Effector memory CD4-positive, alpha-beta T cell (primary cell): ENCODE measurements around the gene RELCH.

Experiments
- DNase-seq, 3 donors: peaks; one replicate each; pipeline ENCODE4 v3.0.0-alpha.2; 2020
- H3K27ac ChIP-seq: 2 replicates; pipeline ENCODE4 v1.7.0; 2013; ENCODE audit warnings: mild to moderate bottlenecking, low read length, moderate library complexity; ENCODE audit not compliant: insufficient read depth, poor library complexity, severe bottlenecking
- H3K27me3 ChIP-seq: replicated peaks from 2 replicates; pipeline ENCODE4 v1.7.0; 2013; ENCODE audit warnings: mild to moderate bottlenecking, low read length; ENCODE audit not compliant: insufficient read depth, control insufficient read depth, poor library complexity, severe bottlenecking
- H3K36me3 ChIP-seq: 2 replicates; pipeline ENCODE4 v1.7.0; 2013; ENCODE audit warnings: mild to moderate bottlenecking, low read length, moderate library complexity; ENCODE audit not compliant: control insufficient read depth, insufficient read depth
- H3K4me1 ChIP-seq: 2 replicates; pipeline ENCODE4 v1.7.0; 2013; ENCODE audit warnings: low read length, mild to moderate bottlenecking; ENCODE audit not compliant: control insufficient read depth, insufficient read depth, poor library complexity, severe bottlenecking
- H3K4me3 ChIP-seq: 2 replicates; pipeline ENCODE4 v1.7.0; 2013; ENCODE audit warnings: low read length, low read depth, mild to moderate bottlenecking; ENCODE audit not compliant: insufficient read depth, poor library complexity, severe bottlenecking
- H3K9me3 ChIP-seq: 2 replicates; pipeline ENCODE4 v1.7.0; 2013; ENCODE audit warnings: mild to moderate bottlenecking, low read length, moderate library complexity; ENCODE audit not compliant: control insufficient read depth
- total RNA-seq, 3 donors: gene quantifications; one replicate each; lab custom pipeline; 2026; lab: John Stamatoyannopoulos, UW

RELCH gene, protein sequence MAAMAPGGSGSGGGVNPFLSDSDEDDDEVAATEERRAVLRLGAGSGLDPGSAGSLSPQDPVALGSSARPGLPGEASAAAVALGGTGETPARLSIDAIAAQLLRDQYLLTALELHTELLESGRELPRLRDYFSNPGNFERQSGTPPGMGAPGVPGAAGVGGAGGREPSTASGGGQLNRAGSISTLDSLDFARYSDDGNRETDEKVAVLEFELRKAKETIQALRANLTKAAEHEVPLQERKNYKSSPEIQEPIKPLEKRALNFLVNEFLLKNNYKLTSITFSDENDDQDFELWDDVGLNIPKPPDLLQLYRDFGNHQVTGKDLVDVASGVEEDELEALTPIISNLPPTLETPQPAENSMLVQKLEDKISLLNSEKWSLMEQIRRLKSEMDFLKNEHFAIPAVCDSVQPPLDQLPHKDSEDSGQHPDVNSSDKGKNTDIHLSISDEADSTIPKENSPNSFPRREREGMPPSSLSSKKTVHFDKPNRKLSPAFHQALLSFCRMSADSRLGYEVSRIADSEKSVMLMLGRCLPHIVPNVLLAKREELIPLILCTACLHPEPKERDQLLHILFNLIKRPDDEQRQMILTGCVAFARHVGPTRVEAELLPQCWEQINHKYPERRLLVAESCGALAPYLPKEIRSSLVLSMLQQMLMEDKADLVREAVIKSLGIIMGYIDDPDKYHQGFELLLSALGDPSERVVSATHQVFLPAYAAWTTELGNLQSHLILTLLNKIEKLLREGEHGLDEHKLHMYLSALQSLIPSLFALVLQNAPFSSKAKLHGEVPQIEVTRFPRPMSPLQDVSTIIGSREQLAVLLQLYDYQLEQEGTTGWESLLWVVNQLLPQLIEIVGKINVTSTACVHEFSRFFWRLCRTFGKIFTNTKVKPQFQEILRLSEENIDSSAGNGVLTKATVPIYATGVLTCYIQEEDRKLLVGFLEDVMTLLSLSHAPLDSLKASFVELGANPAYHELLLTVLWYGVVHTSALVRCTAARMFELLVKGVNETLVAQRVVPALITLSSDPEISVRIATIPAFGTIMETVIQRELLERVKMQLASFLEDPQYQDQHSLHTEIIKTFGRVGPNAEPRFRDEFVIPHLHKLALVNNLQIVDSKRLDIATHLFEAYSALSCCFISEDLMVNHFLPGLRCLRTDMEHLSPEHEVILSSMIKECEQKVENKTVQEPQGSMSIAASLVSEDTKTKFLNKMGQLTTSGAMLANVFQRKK
- total RNA-seq: 91.6 to 101 (median 97.9) reads per million in 3 donors

GRCh38 chr18:62186774-62187542 lies at the start of gene RELCH, which contains the start of gene PIGN:
Gene RELCH (plus strand): TSS chr18:62187255. CDS start chr18:62187506, 251 bp downstream.
Gene PIGN (minus strand): TSS chr18:62187056. CDS start chr18:62161353, 25,703 bp downstream.
- no peaks in the 10 kb centered on the region for H3K9me3 ChIP-seq
- DNase-seq: peak; percentile 93 to 95 (median 94)
- H3K27ac ChIP-seq: peak within 1 kb of the TSS; percentile 73
- peak within 1 kb of the TSS; percentile 98 for H3K4me3 ChIP-seq
- H3K4me1 ChIP-seq: peaks cover 36% of the 10 kb centered on the region
- no peaks in the 10 kb centered on the region for H3K36me3 ChIP-seq
- H3K27me3 ChIP-seq: no peaks in the 10 kb centered on the region

DNA sequence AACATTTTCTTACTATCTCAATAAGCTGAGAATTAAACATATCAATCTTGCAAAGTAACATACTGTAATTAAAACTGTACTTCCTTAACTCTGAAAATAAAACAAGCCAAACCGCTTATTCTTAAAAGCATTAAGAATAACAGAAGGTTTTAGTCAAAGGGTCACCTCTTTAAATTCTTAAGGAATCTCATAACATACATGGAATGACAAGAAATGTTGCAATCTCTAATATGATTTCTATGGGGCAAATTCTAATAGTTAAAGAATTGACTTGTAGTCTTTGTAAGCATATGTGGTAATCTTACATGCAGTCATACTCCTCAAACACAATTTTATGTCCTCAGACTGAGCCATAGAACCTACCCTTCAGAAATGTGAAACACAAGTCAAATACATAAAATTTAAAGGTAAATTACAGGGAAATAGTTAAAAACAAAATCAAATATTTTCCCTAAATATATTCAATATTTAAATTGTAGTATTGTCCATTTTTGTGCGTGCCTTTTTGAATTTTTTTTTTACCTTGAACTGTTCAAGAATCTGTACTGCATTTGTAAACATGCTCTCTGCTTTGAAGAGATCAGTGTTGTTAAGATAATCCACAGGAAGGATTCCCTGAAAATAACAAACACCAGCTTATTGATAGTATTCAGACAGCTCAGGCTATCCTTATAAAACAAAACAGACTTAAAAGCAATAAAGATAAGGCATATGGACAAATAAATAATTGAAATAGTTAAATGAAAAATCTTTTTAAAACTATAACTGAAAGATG lies 48.4 kb upstream of the RELCH start:
- DNase-seq: no peak
- H3K9me3 ChIP-seq: no peaks in the 10 kb centered on the region
- H3K27me3 ChIP-seq: no peaks in the 10 kb centered on the region
- no peaks in the 10 kb centered on the region for H3K4me1 ChIP-seq
- peaks cover 11% of the 10 kb centered on the region for H3K36me3 ChIP-seq
- H3K4me3 ChIP-seq: no peak overlapping the region
- no peak overlapping the region for H3K27ac ChIP-seq

DNA sequence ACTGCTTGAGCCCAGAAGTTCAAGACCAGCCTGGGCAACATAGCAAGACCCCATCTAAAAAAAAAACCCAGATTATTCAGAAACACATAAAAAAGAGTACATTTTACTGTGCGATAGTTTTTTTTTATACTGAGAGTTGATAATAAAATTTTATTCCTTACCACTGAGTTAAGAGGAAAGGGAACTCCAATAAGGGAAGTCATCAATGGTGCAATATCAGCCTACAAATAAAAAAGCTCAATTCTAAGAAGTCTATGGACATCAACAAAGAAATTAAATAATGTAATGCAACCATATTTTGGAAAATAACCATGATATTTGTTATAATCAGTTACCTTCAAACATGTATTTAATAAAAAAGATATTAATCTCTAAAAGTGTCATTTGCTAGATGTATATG lies 46.8 kb upstream of the RELCH start:
- Histone ChIP-seq H3K4me3 (no peak overlapping the region), H3K4me1 (no peaks in the 10 kb centered on the region), H3K9me3 (no peaks in the 10 kb centered on the region), H3K36me3 (peaks cover 15% of the 10 kb centered on the region), H3K27me3 (no peaks in the 10 kb centered on the region), H3K27ac (no peak overlapping the region)
- DNase-seq: no peak

DNA sequence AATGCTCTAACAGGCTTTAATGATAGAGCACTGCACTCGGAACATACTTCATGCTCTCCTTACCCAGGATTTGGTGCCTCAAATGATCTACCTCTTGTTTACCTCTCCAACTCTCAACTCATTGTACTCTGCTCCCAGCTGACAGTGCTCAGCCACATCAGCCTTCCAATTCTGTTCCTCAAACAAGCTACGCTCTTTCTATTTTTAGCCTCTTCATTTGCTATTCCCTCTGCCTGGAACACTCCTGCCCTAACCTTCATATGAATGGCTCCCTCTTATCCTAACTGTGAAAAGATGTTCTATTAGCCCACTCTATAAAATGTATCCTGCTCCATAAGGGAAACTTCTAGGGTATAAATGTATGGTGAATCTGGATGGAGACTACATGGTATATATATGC lies 42.7 kb upstream of the RELCH start:
- H3K36me3 ChIP-seq: peaks cover 16% of the 10 kb centered on the region
- no peaks in the 10 kb centered on the region for H3K27me3 ChIP-seq
- H3K9me3 ChIP-seq: no peaks in the 10 kb centered on the region
- no peak for DNase-seq
- H3K4me3 ChIP-seq: no peak overlapping the region
- H3K4me1 ChIP-seq: no peaks in the 10 kb centered on the region
- H3K27ac ChIP-seq: no peak overlapping the region

GRCh38 chr18:62151068-62151771 lies 35.8 kb upstream of the RELCH start:
- Histone ChIP-seq H3K27ac (no peak overlapping the region), H3K4me3 (no peak overlapping the region), H3K9me3 (no peaks in the 10 kb centered on the region), H3K36me3 (peaks cover under 1% of the 10 kb centered on the region), H3K4me1 (no peaks in the 10 kb centered on the region), H3K27me3 (no peaks in the 10 kb centered on the region)
- no peak for DNase-seq

DNA sequence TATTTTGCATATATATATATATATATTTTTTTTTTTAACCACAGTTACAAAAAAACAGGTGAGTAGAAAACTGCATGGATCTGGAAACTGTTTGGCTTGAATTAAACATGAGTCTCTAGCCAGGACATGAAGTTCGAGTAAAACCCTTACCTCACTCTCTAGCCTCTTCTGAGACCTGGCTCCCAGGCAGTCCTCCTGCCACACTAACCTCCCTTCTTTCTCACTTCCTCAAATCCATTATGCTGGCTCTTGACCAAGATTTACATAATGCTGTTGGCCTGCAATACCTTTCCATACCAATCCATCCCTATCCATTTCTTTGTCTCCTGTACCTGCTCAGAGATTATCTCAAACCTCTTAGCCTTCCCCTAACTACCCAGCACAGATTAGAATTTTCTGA lies 34.2 kb upstream of the RELCH start:
- Histone ChIP-seq H3K9me3 (no peaks in the 10 kb centered on the region), H3K27ac (no peak overlapping the region), H3K4me1 (no peaks in the 10 kb centered on the region), H3K27me3 (no peaks in the 10 kb centered on the region), H3K4me3 (no peak overlapping the region), H3K36me3 (no peaks in the 10 kb centered on the region)
- no peak for DNase-seq

GRCh38 chr18:62157843-62158242 lies 29.2 kb upstream of the RELCH start:
- no peak for DNase-seq
- Histone ChIP-seq H3K27me3 (no peaks in the 10 kb centered on the region), H3K9me3 (no peaks in the 10 kb centered on the region), H3K27ac (no peak overlapping the region), H3K36me3 (peaks cover 5% of the 10 kb centered on the region), H3K4me1 (no peaks in the 10 kb centered on the region), H3K4me3 (no peak overlapping the region)

DNA sequence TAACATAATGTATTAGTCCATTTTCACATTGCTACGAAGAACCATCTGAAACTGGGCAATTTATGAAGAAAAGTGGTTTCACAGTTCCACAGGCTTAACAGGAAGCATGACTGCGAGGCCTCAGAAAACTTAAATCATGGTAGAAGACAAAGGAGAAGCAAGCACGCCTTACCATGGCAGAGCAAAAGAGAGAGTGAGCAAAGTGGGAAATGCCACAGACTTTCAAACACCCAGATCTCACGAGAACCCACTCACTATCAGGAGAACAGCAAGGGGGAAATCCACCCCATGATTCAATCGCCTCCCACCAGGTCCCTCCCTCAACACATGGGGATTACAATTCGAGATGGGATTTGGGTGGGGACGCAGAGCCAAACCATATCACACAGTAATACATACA lies 22.7 kb upstream of the RELCH start:
- H3K4me1 ChIP-seq: no peaks in the 10 kb centered on the region
- H3K9me3 ChIP-seq: no peaks in the 10 kb centered on the region

More for the DNA sequence above, 22.7 kb upstream of the RELCH start:
- DNase-seq: no peak
- H3K36me3 ChIP-seq: no peaks in the 10 kb centered on the region
- H3K4me3 ChIP-seq: no peak overlapping the region
- H3K27ac ChIP-seq: no peak overlapping the region
- no peaks in the 10 kb centered on the region for H3K27me3 ChIP-seq
